HCT116 (cell line): ENCODE measurements around the gene ALLC.

Source experiments
- CEBPB ChIP-seq: IDR thresholded peaks from 2 replicates; pipeline ENCODE4 v1.6.1; 2012; ENCODE audit warnings: low read depth
- CTCF ChIP-seq, 3 experiments: fragments of 200-600 bp in 1 of 3; sonication (generic) in 1 of 3; IDR thresholded peaks in 2 of 3; conservative IDR thresholded peaks in 1 of 3; 2 replicates each; pipeline ENCODE4 v1.5.1; 2012 to 2017; ENCODE audit warnings: low read depth in 2 of 3, low read length in 2 of 3, antibody characterized with exemption in 1 of 3, borderline replicate concordance in 1 of 3, control low read depth in 1 of 3, mild to moderate bottlenecking in 1 of 3, mixed read lengths in 1 of 3, mixed run types in 1 of 3, moderate library complexity in 1 of 3; ENCODE audit not compliant: insufficient read depth in 1 of 3
- POLR2A ChIP-seq: IDR thresholded peaks from 2 replicates; pipeline ENCODE4 v1.7.0; 2011; ENCODE audit warnings: borderline replicate concordance; ENCODE audit not compliant: insufficient read depth, insufficient read length; ENCODE audit errors: extremely low read depth
- POLR2AphosphoS5 ChIP-seq: IDR thresholded peaks from 2 replicates; pipeline ENCODE4 v1.6.1; 2011; ENCODE audit warnings: mild to moderate bottlenecking, low read depth, low read length, moderate library complexity
- YY1 ChIP-seq: IDR thresholded peaks from 2 replicates; pipeline ENCODE4 v1.6.1; 2011; ENCODE audit warnings: low read length, low read depth, moderate library complexity, mild to moderate bottlenecking; ENCODE audit not compliant: insufficient replicate concordance; ENCODE audit errors: extremely low read depth
- ZNF274 ChIP-seq: fragments of 200-500 bp; sonication (Bioruptor generic); IDR thresholded peaks from 2 replicates; pipeline ENCODE4 v1.6.1; 2014; ENCODE audit warnings: mild to moderate bottlenecking, low read depth, low read length, inconsistent platforms
- TF ChIP-seq, protein P1 (sequence below): IDR thresholded peaks from 2 replicates; pipeline ENCODE4 v1.6.1; 2012
- TF ChIP-seq, protein P2 (sequence below): IDR thresholded peaks from 2 replicates; pipeline ENCODE4 v1.6.1; 2012

DNA sequence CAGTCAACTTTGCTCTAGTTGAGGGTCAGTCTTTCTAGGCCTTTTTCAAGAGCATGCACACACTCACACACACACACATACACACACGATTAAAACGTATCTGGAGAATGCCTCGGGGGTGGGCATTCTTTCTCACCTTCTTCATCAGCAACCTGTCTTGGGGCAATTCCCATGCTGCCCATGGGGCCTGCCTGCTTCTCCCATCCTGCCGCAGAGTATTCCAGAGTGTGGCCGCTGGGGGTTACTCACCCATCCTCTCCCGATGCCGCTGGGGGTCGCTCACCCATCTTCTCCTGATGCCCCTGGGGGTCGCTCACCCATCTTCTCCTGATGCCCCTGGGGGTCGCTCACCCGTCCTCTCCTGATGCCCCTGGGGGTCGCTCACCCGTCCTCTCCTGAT is 10.8 kb upstream of the ALLC start:
- TF ChIP-seq YY1 (no peak), POLR2A (no peak), CTCF (IDR thresholded peaks at IDR 0.05 in 2 of 3, conservative IDR thresholded peaks at IDR 0.05 in 1 of 3; ENCODE audit: borderline replicate concordance in 1 of 3, insufficient read depth in 1 of 3, low read depth in 2 of 3, low read length in 2 of 3) (no peak), POLR2AphosphoS5 (no peak), CEBPB (no peak), ZNF274 (no peak)
- TF ChIP-seq, protein P1, sequence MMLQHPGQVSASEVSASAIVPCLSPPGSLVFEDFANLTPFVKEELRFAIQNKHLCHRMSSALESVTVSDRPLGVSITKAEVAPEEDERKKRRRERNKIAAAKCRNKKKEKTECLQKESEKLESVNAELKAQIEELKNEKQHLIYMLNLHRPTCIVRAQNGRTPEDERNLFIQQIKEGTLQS = no peak
- TF ChIP-seq, protein P2, sequence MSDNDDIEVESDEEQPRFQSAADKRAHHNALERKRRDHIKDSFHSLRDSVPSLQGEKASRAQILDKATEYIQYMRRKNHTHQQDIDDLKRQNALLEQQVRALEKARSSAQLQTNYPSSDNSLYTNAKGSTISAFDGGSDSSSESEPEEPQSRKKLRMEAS = no peak
